ENCODE data around the gene SRA1. TPM values are rescaled to one million over a fixed set of nuclear protein-coding genes. Genes with fewer than 3 reads are reported as not detected.

Gene SRA1
- total and polyA plus RNA-seq, 2 of the 4 experiments (the other 2 are of a cell fraction), result 52.9 to 54.8 TPM

GRCh38 chr5:140565024-140565779, 7.9 kb upstream of the SRA1 start:
- Histone ChIP-seq H4K91ac (ENCODE audit: insufficient read depth, low read depth, low read length) (peak overlapping the region; percentile 85), H2AK9ac (replicated peaks; ENCODE audit: low read depth, low read length, poor library complexity) (peak overlapping the region; percentile 95), H3K27me3 (ENCODE audit: control insufficient read depth, insufficient read depth, low read length) (no peaks in the 10 kb centered on the region), H3K23ac (ENCODE audit: low read depth, low read length) (peak overlapping the region; percentile 86), H3K4me2 (ENCODE audit: low read depth, low read length) (peak overlapping the region; percentile 82), H3K36me3 (ENCODE audit: control insufficient read depth, insufficient read depth, low read length) (peaks cover 34% of the 10 kb centered on the region), H2BK120ac (ENCODE audit: low read depth, low read length) (peak overlapping the region; percentile 30), H2BK20ac (ENCODE audit: low read depth, low read length) (no peak overlapping the region; the same call in 1 of the 2 replicates), H2BK15ac (ENCODE audit: low read depth, low read length) (peak overlapping the region; percentile 53; the same call in 2 of the 3 replicates), H4K5ac (ENCODE audit: low read depth, low read length) (peak overlapping the region; percentile 81), H3K4me3 (ENCODE audit: insufficient read depth, low read depth, low read length) (peak overlapping the region; percentile 82), H2AFZ (replicated peaks; ENCODE audit: low read length, poor library complexity) (peak overlapping the region; percentile 97), H3K9ac (ENCODE audit: low read depth, low read length) (peak overlapping the region; percentile 89), H4K20me1 (ENCODE audit: insufficient read depth, low read length) (no peaks in the 10 kb centered on the region), H3K9me1 (ENCODE audit: insufficient read depth, low read length) (peaks cover 17% of the 10 kb centered on the region), H3K79me1 (ENCODE audit: low read depth in 1 of 2, low read length in 2 of 2) (peaks cover 27 to 54% of the 10 kb centered on the region in 2 experiments), H3K4ac (ENCODE audit: low read depth, low read length) (peak overlapping the region; percentile 91), H2AK5ac (ENCODE audit: low read depth, low read length) (peak overlapping the region; percentile 79), H4K8ac (ENCODE audit: low read depth in 2 of 2, low read length in 2 of 2) (peak overlapping the region; percentile 83 to 94), H3K27ac (ENCODE audit: insufficient read depth, low read length) (peak overlapping the region; percentile 83), H2BK5ac (ENCODE audit: low read depth, low read length, poor library complexity, severe bottlenecking) (peak overlapping the region; percentile 55), H3K18ac (ENCODE audit: low read depth, low read length) (peak overlapping the region; percentile 40), H3K56ac (ENCODE audit: extremely low read depth, insufficient read depth, low read length) (peak overlapping the region; percentile 86), H3K14ac (replicated peaks; ENCODE audit: low read depth, low read length) (peak overlapping the region; percentile 91), H3K9me3 (ENCODE audit: control insufficient read depth, insufficient read depth, low read length) (no peaks in the 10 kb centered on the region), H3K4me1 (ENCODE audit: control insufficient read depth, insufficient read depth, low read length) (peaks cover 8% of the 10 kb centered on the region)
- WGBS, 2 experiments (ENCODE audit: extremely low coverage in 2 of 2, insufficient read length in 1 of 2), result 0% methylated on average over 5 of the region's 13 CpGs; no CpG with 5 or more reads in 1 of the 2 experiments
- no TSS peak for BruUV-seq (replicated peaks)
- dilution Hi-C loops (cut with HindIII; ENCODE audit: low sequenced_read_pairs, unreplicated experiment) (no loop called here), in situ Hi-C loops (cut with MboI; ENCODE audit: low sequenced_read_pairs) (no loop called here), intact Hi-C loops (cut with micrococcal nuclease) (no loop called here)
- ChIA-PET CTCF (no interaction called here), POLR2A (ENCODE audit: unreplicated experiment) (interaction anchor here (1.3 kb wide), 1 partner anchor 8 kb away, joined by 3 read pairs; the partner anchor contains the start of gene SRA1)
- DNase-seq (peak; percentile 33), ATAC-seq (ENCODE audit: low read depth) (no peak; the same call in 1 of the 2 replicates)
- TF ChIP-seq MAFK (IDR thresholded peaks at IDR 0.05; ENCODE audit: low read depth, low read length), result no peak
- no peak for TF ChIP-seq RAD21 (IDR thresholded peaks at IDR 0.05; ENCODE audit: low read length)
- no peak for TF ChIP-seq RCOR1 (IDR thresholded peaks at IDR 0.05; ENCODE audit: insufficient replicate concordance, low read length)
- TF ChIP-seq CTCF (conservative IDR thresholded peaks at IDR 0.05; ENCODE audit: low read depth, low read length), result no peak
- TF ChIP-seq MXI1 (IDR thresholded peaks at IDR 0.05; ENCODE audit: borderline replicate concordance, low read depth, low read length), result no peak
- TF ChIP-seq FOS (IDR thresholded peaks at IDR 0.05; ENCODE audit: low read depth, low read length), result no peak
- no peak for TF ChIP-seq NFE2L2 (IDR thresholded peaks at IDR 0.05; ENCODE audit: low read depth, low read length)
- TF ChIP-seq MAZ (IDR thresholded peaks at IDR 0.05; ENCODE audit: borderline replicate concordance, low read depth, low read length), result no peak
- TF ChIP-seq CHD1 (IDR thresholded peaks at IDR 0.05; ENCODE audit: low read depth, low read length), result no peak
- no peak for TF ChIP-seq CEBPB (IDR thresholded peaks at IDR 0.05; ENCODE audit: low read depth, low read length)
- no peak for TF ChIP-seq SMC3 (IDR thresholded peaks at IDR 0.05; ENCODE audit: low read depth, low read length)
- TF ChIP-seq ELK1 (IDR thresholded peaks at IDR 0.05; ENCODE audit: borderline replicate concordance, low read depth, low read length), result no peak
- no peak for TF ChIP-seq POLR2A (IDR thresholded peaks at IDR 0.05; ENCODE audit: low read depth, low read length)
- no peak for TF ChIP-seq RFX5 (IDR thresholded peaks at IDR 0.05; ENCODE audit: low read depth, low read length)
- TF ChIP-seq BHLHE40 (IDR thresholded peaks at IDR 0.05; ENCODE audit: low read depth, low read length), result no peak

Data from IMR-90 (cell line).